H9 (cell line): ENCODE data around the gene COPS6. TPM values are rescaled to one million over a fixed set of nuclear protein-coding genes. Genes with fewer than 3 reads are reported as not detected.

Source experiments
- DNase-seq: peaks from one replicate; pipeline ENCODE4 v3.0.0-alpha.2; 2017
- H2AFZ ChIP-seq: one replicate; pipeline ENCODE4 v1.6.1; 2013; ENCODE audit warnings: mild to moderate bottlenecking, low read length, control low read depth, moderate library complexity
- H2AK5ac ChIP-seq: 2 replicates; pipeline ENCODE4 v1.6.1; 2013; ENCODE audit warnings: low read length, control low read depth, mixed read lengths; ENCODE audit not compliant: insufficient read length
- H2BK120ac ChIP-seq: one replicate; pipeline ENCODE4 v1.6.1; 2013; ENCODE audit warnings: low read depth, mild to moderate bottlenecking, low read length, control low read depth, inconsistent platforms; ENCODE audit not compliant: poor library complexity, severe bottlenecking
- H2BK12ac ChIP-seq: 2 replicates; pipeline ENCODE4 v1.6.1; 2013; ENCODE audit warnings: low read length, control low read depth, mixed read lengths, low read depth; ENCODE audit not compliant: insufficient read length
- H2BK15ac ChIP-seq: 2 replicates; pipeline ENCODE4 v1.6.1; 2013; ENCODE audit warnings: low read depth, low read length, control low read depth
- H2BK20ac ChIP-seq: one replicate; pipeline ENCODE4 v1.6.1; 2013; ENCODE audit warnings: low read depth, mild to moderate bottlenecking, low read length, control low read depth, inconsistent platforms; ENCODE audit not compliant: poor library complexity, severe bottlenecking
- H2BK5ac ChIP-seq: 2 replicates; pipeline ENCODE4 v1.6.1; 2013; ENCODE audit warnings: low read length, control low read depth, mixed read lengths; ENCODE audit not compliant: insufficient read length
- H3K14ac ChIP-seq: 2 replicates; pipeline ENCODE4 v1.6.1; 2013; ENCODE audit warnings: low read length, control low read depth; ENCODE audit not compliant: insufficient read depth
- H3K18ac ChIP-seq: 2 replicates; pipeline ENCODE4 v1.6.1; 2013; ENCODE audit warnings: low read depth, mild to moderate bottlenecking, mixed read lengths, low read length, control low read depth; ENCODE audit not compliant: insufficient read length
- H3K23ac ChIP-seq: 2 replicates; pipeline ENCODE4 v1.6.1; 2013; ENCODE audit warnings: low read length, control low read depth, mixed read lengths, low read depth; ENCODE audit not compliant: insufficient read length
- H3K23me2 ChIP-seq: 2 replicates; pipeline ENCODE4 v1.6.1; 2013; ENCODE audit warnings: low read depth, mild to moderate bottlenecking, mixed read lengths, low read length, control low read depth; ENCODE audit not compliant: insufficient read length, poor library complexity, severe bottlenecking
- H3K27ac ChIP-seq: 2 replicates; pipeline ENCODE4 v1.5.1; 2013; ENCODE audit warnings: low read length, control low read depth, mixed read lengths, low read depth; ENCODE audit not compliant: insufficient read length
- H3K27me3 ChIP-seq: 2 replicates; pipeline ENCODE4 v1.6.1; 2013; ENCODE audit warnings: low read length, control low read depth, inconsistent platforms; ENCODE audit not compliant: insufficient read depth
- H3K4ac ChIP-seq: 2 replicates; pipeline ENCODE4 v1.6.1; 2013; ENCODE audit warnings: low read depth, mild to moderate bottlenecking, control low read depth, inconsistent platforms, low read length, moderate library complexity
- H3K4me1 ChIP-seq: 2 replicates; pipeline ENCODE4 v1.6.1; 2013; ENCODE audit warnings: low read length, control low read depth, inconsistent platforms; ENCODE audit not compliant: insufficient read depth
- H3K4me2 ChIP-seq: 2 replicates; pipeline ENCODE4 v1.6.1; 2013; ENCODE audit warnings: low read length, control low read depth, mixed read lengths; ENCODE audit not compliant: insufficient read length, insufficient read depth
- H3K56ac ChIP-seq: 2 replicates; pipeline ENCODE4 v1.6.1; 2013; ENCODE audit warnings: low read depth, mild to moderate bottlenecking, mixed read lengths, low read length, control low read depth; ENCODE audit not compliant: insufficient read length
- H3K79me1 ChIP-seq: 2 replicates; pipeline ENCODE4 v1.6.1; 2013; ENCODE audit warnings: low read depth, mild to moderate bottlenecking, moderate library complexity, low read length, control low read depth, inconsistent platforms; ENCODE audit not compliant: insufficient read depth, poor library complexity, severe bottlenecking
- H3K79me2 ChIP-seq: 2 replicates; pipeline ENCODE4 v1.6.1; 2013; ENCODE audit warnings: low read length, control low read depth, inconsistent platforms; ENCODE audit not compliant: insufficient read depth
- H3K9ac ChIP-seq: 2 replicates; pipeline ENCODE4 v1.6.1; 2013; ENCODE audit warnings: low read length, control low read depth, mixed read lengths; ENCODE audit not compliant: insufficient read length; ENCODE audit errors: extremely low read depth
- H3K9me3 ChIP-seq: one replicate; pipeline ENCODE4 v1.6.1; 2013; ENCODE audit warnings: low read depth, low read length, inconsistent platforms; ENCODE audit not compliant: control insufficient read depth
- H3T11ph ChIP-seq: one replicate; pipeline ENCODE4 v1.6.1; 2013; ENCODE audit warnings: mild to moderate bottlenecking, low read length, control low read depth, inconsistent platforms
- H4K20me1 ChIP-seq: one replicate; pipeline ENCODE4 v1.6.1; 2013; ENCODE audit not compliant: control insufficient read depth, insufficient read length, insufficient read depth
- H4K5ac ChIP-seq: 2 replicates; pipeline ENCODE4 v1.6.1; 2013; ENCODE audit warnings: low read depth, mild to moderate bottlenecking, mixed read lengths, low read length, control low read depth; ENCODE audit not compliant: insufficient read length
- H4K8ac ChIP-seq: replicated peaks from 2 replicates; pipeline ENCODE4 v1.6.1; 2013; ENCODE audit warnings: low read length, control low read depth, mixed read lengths, low read depth; ENCODE audit not compliant: insufficient read length
- H4K91ac ChIP-seq: 2 replicates; pipeline ENCODE4 v1.6.1; 2013; ENCODE audit warnings: low read depth, mild to moderate bottlenecking, moderate library complexity, mixed read lengths, low read length, control low read depth; ENCODE audit not compliant: insufficient read length
- H3K27ac Mint-ChIP-seq, 3 experiments: 2 replicates in 2 of 3; 3 replicates in 1 of 3; pipeline ENCODE4 v1.8.0; 2020 to 2021; ENCODE audit warnings: mixed read lengths in 3 of 3, mild to moderate bottlenecking in 1 of 3, moderate library complexity in 1 of 3
- H3K27me3 Mint-ChIP-seq: 2 replicates; pipeline ENCODE4 v1.8.0; 2021; ENCODE audit warnings: low read depth, mild to moderate bottlenecking, moderate library complexity, mixed read lengths
- H3K36me3 Mint-ChIP-seq, 3 experiments: 2 replicates in 2 of 3; 3 replicates in 1 of 3; pipeline ENCODE4 v1.8.0; 2020 to 2021; ENCODE audit warnings: low read depth in 3 of 3, mixed read lengths in 3 of 3; ENCODE audit not compliant: insufficient read depth in 1 of 3
- H3K4me1 Mint-ChIP-seq, 2 experiments: 2 replicates each; pipeline ENCODE4 v1.8.0; 2020; ENCODE audit warnings: mixed read lengths in 2 of 2
- H3K4me3 Mint-ChIP-seq, 2 experiments: 2 replicates in 1 of 2; 3 replicates in 1 of 2; pipeline ENCODE4 v1.8.0; 2020 to 2021; ENCODE audit warnings: mild to moderate bottlenecking in 2 of 2, mixed read lengths in 2 of 2, moderate library complexity in 1 of 2
- H3K9me3 Mint-ChIP-seq, 2 experiments: 2 replicates in 1 of 2; 3 replicates in 1 of 2; pipeline ENCODE4 v1.8.0; 2020; ENCODE audit warnings: mild to moderate bottlenecking in 2 of 2, mixed read lengths in 2 of 2, moderate library complexity in 1 of 2
- WGBS: extraction: QIAGEN DNeasy Blood & Tissue Kit; methylation state at CpG from one replicate; pipeline ENCODE4 v1.1.7; 2013; ENCODE audit warnings: missing lambda C conversion rate, low lambda C conversion rate, mixed read lengths; ENCODE audit not compliant: insufficient read length; ENCODE audit errors: extremely low coverage; 5-methylcytosine and 5-hydroxymethylcytosine counted together
- total RNA-seq: library from RNA; stranded (reverse); gene quantifications from 2 replicates; pipeline ENCODE4 v1.2.1, GENCODE V29; 2021
- TF ChIP-seq, protein P1 (sequence below): fragments of 200-600 bp; sonication (generic); conservative IDR thresholded peaks from 3 replicates; pipeline ENCODE4 v1.8.0; 2021; ENCODE audit warnings: antibody characterized with exemption, mild to moderate bottlenecking

COPS6 gene
- total RNA-seq, 1 experiment from 2014 or later: 140 TPM

DNA sequence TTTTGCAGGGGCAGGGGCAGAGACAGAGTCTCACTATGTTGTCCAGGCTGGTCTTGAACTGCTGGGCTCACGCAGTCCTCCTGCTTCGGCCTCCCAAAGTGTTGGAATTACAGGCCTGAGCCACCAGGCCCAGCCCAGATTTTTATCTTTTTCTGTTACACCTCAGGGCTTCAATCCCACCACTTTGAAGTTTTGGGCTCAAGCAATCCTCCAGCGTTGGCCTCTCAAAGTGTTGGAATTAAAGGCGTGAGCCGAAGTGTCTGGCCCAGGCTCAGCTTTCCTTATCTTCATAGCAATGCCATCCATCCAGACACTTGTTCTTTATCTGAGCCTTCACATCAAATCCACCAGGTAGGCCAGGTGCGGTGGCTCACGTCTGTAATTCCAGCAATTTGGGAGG, 26.3 kb downstream of the COPS6 start:
- Mint-ChIP-seq H3K27me3 (no peaks in the 10 kb centered on the region), H3K4me3 (no peak overlapping the region), H3K9me3 (no peaks in the 10 kb centered on the region), H3K36me3 (peaks cover 36 to 50% (median 47%) of the 10 kb centered on the region in 3 experiments), H3K27ac (no peak overlapping the region), H3K4me1 (peaks cover under 1 to 3% of the 10 kb centered on the region in 2 experiments; a peak in 3 of 4 replicates)
- no peak overlapping the region for H3K27ac ChIP-seq
- no peak overlapping the region for H3K23ac ChIP-seq
- no peak overlapping the region for H3K4ac ChIP-seq
- no peak for DNase-seq
- no peaks in the 10 kb centered on the region for H4K20me1 ChIP-seq
- no peak overlapping the region for H3K18ac ChIP-seq
- no peak overlapping the region for H2BK5ac ChIP-seq
- H3K23me2 ChIP-seq: peaks cover 5% of the 10 kb centered on the region
- no peak overlapping the region for H3K4me2 ChIP-seq
- H3T11ph ChIP-seq: no peak overlapping the region
- TF ChIP-seq, protein P1, sequence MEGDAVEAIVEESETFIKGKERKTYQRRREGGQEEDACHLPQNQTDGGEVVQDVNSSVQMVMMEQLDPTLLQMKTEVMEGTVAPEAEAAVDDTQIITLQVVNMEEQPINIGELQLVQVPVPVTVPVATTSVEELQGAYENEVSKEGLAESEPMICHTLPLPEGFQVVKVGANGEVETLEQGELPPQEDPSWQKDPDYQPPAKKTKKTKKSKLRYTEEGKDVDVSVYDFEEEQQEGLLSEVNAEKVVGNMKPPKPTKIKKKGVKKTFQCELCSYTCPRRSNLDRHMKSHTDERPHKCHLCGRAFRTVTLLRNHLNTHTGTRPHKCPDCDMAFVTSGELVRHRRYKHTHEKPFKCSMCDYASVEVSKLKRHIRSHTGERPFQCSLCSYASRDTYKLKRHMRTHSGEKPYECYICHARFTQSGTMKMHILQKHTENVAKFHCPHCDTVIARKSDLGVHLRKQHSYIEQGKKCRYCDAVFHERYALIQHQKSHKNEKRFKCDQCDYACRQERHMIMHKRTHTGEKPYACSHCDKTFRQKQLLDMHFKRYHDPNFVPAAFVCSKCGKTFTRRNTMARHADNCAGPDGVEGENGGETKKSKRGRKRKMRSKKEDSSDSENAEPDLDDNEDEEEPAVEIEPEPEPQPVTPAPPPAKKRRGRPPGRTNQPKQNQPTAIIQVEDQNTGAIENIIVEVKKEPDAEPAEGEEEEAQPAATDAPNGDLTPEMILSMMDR: no peak
- no peaks in the 10 kb centered on the region for H3K4me1 ChIP-seq
- H3K56ac ChIP-seq: no peak overlapping the region
- H3K79me1 ChIP-seq: no peaks in the 10 kb centered on the region
- H2BK12ac ChIP-seq: no peak overlapping the region
- no peaks in the 10 kb centered on the region for H3K9me3 ChIP-seq
- no peak overlapping the region for H2AK5ac ChIP-seq
- no peak overlapping the region for H2BK120ac ChIP-seq
- no CpG with 5 or more reads among the region's 7 CpGs for WGBS
- H4K8ac ChIP-seq: no peak overlapping the region
- no peaks in the 10 kb centered on the region for H3K79me2 ChIP-seq
- H2BK15ac ChIP-seq: no peak overlapping the region
- no peaks in the 10 kb centered on the region for H3K27me3 ChIP-seq
- no peak overlapping the region for H3K14ac ChIP-seq
- no peak overlapping the region for H2AFZ ChIP-seq
- no peak overlapping the region for H4K91ac ChIP-seq
- H4K5ac ChIP-seq: no peak overlapping the region
- H3K9ac ChIP-seq: no peak overlapping the region
- H2BK20ac ChIP-seq: no peak overlapping the region
